Measurements from ENCODE around the gene DPY19L3.

DNA sequence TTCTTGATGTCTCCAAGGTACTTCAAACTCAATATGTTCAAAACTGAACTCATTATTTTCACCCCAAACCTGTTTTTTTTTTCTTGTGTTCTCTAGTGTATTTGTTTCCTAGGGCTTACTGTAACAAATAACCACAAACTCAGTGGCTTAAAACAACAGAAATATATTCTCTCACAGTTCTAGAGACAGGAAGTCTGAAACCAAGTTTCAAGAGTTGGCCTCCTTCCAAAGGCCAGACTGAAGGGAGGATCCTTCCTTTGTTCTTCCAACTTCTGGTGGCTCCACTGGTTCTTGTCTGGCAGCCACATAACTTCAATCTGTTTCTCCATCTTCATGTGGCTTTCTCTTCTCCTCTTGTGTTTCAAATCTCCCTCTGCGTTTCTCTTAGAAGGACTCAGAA, 113.5 kb downstream of the DPY19L3 start:
- TF ChIP-seq, protein P1, sequence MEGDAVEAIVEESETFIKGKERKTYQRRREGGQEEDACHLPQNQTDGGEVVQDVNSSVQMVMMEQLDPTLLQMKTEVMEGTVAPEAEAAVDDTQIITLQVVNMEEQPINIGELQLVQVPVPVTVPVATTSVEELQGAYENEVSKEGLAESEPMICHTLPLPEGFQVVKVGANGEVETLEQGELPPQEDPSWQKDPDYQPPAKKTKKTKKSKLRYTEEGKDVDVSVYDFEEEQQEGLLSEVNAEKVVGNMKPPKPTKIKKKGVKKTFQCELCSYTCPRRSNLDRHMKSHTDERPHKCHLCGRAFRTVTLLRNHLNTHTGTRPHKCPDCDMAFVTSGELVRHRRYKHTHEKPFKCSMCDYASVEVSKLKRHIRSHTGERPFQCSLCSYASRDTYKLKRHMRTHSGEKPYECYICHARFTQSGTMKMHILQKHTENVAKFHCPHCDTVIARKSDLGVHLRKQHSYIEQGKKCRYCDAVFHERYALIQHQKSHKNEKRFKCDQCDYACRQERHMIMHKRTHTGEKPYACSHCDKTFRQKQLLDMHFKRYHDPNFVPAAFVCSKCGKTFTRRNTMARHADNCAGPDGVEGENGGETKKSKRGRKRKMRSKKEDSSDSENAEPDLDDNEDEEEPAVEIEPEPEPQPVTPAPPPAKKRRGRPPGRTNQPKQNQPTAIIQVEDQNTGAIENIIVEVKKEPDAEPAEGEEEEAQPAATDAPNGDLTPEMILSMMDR (conservative IDR thresholded peaks at IDR 0.05; ENCODE audit: low read depth, low read length), result no peak
- no peak for TF ChIP-seq POLR2A (IDR thresholded peaks at IDR 0.05; ENCODE audit: low read depth, low read length)
- TF ChIP-seq RAD21 (IDR thresholded peaks at IDR 0.05; ENCODE audit: low read length), result no peak
- no peak for TF ChIP-seq BHLHE40 (IDR thresholded peaks at IDR 0.05; ENCODE audit: low read depth, low read length)
- no peak for TF ChIP-seq SMC3 (IDR thresholded peaks at IDR 0.05; ENCODE audit: low read depth, low read length)
- TF ChIP-seq RFX5 (IDR thresholded peaks at IDR 0.05; ENCODE audit: low read depth, low read length), result no peak
- no peak for TF ChIP-seq NFE2L2 (IDR thresholded peaks at IDR 0.05; ENCODE audit: low read depth, low read length)
- no peak for TF ChIP-seq MXI1 (IDR thresholded peaks at IDR 0.05; ENCODE audit: borderline replicate concordance, low read depth, low read length)
- no peak for TF ChIP-seq CEBPB (IDR thresholded peaks at IDR 0.05; ENCODE audit: low read depth, low read length)
- no peak for TF ChIP-seq MAFK (IDR thresholded peaks at IDR 0.05; ENCODE audit: low read depth, low read length)
- TF ChIP-seq RCOR1 (IDR thresholded peaks at IDR 0.05; ENCODE audit: insufficient replicate concordance, low read length), result no peak
- no peak for TF ChIP-seq CHD1 (IDR thresholded peaks at IDR 0.05; ENCODE audit: low read depth, low read length)
- TF ChIP-seq, protein P2, sequence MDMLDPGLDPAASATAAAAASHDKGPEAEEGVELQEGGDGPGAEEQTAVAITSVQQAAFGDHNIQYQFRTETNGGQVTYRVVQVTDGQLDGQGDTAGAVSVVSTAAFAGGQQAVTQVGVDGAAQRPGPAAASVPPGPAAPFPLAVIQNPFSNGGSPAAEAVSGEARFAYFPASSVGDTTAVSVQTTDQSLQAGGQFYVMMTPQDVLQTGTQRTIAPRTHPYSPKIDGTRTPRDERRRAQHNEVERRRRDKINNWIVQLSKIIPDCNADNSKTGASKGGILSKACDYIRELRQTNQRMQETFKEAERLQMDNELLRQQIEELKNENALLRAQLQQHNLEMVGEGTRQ (IDR thresholded peaks at IDR 0.05; ENCODE audit: low read depth, low read length), result no peak

All from IMR-90 (cell line).